ENCODE data around the gene RASA1. TPM values are rescaled to one million over a fixed set of nuclear protein-coding genes. Genes with fewer than 3 reads are reported as not detected.

RASA1 gene
- total and polyA plus RNA-seq, 10 donors = 13.4 to 54.0 (median 36.6) TPM

- WGBS, 5 donors = 86 to 94% (median 91%) methylated on average over 6 of the region's 6 CpGs
- intact Hi-C loops (cut with DNase I; ENCODE audit: low total_unique reads) = no loop called here
Measured at GRCh38 chr5:87329114-87329513, 61.4 kb downstream of the RASA1 start.

GRCh38 chr5:87339986-87340385 lies 72.3 kb downstream of the RASA1 start:
- intact Hi-C loops (cut with DNase I; ENCODE audit: low total_unique reads) = no loop called here
- Histone ChIP-seq H3K36me3 (peaks cover 0 to 80% (median 23%) of the 10 kb centered on the region in 6 donors), H3K27ac (peak overlapping the region; percentile 16 to 87 (median 76)), H3K4me1 (peaks cover 0 to 30% (median 21%) of the 10 kb centered on the region in 6 donors), H3K27me3 (replicated peaks in 1 of 7) (no peaks in the 10 kb centered on the region), H3K9me3 (peaks cover 0 to 6% (median 0%) of the 10 kb centered on the region in 8 donors), H3K4me3 (no peak overlapping the region)
- TF ChIP-seq POLR2AphosphoS5 (IDR thresholded peaks at IDR 0.05) (no peak), POLR2A (IDR thresholded peaks at IDR 0.05) (no peak)
- TF ChIP-seq, protein P1, sequence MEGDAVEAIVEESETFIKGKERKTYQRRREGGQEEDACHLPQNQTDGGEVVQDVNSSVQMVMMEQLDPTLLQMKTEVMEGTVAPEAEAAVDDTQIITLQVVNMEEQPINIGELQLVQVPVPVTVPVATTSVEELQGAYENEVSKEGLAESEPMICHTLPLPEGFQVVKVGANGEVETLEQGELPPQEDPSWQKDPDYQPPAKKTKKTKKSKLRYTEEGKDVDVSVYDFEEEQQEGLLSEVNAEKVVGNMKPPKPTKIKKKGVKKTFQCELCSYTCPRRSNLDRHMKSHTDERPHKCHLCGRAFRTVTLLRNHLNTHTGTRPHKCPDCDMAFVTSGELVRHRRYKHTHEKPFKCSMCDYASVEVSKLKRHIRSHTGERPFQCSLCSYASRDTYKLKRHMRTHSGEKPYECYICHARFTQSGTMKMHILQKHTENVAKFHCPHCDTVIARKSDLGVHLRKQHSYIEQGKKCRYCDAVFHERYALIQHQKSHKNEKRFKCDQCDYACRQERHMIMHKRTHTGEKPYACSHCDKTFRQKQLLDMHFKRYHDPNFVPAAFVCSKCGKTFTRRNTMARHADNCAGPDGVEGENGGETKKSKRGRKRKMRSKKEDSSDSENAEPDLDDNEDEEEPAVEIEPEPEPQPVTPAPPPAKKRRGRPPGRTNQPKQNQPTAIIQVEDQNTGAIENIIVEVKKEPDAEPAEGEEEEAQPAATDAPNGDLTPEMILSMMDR (IDR thresholded peaks at IDR 0.05 in 8 of 11, conservative IDR thresholded peaks at IDR 0.05 in 3 of 11) = no peak
- DNase-seq = no peak

More at GRCh38 chr5:87329114-87329513, 61.4 kb downstream of the RASA1 start:
- TF ChIP-seq POLR2AphosphoS5 (IDR thresholded peaks at IDR 0.05) = no peak
- TF ChIP-seq, protein P1 (IDR thresholded peaks at IDR 0.05 in 8 of 11, conservative IDR thresholded peaks at IDR 0.05 in 3 of 11) = no peak
- no peak for TF ChIP-seq POLR2A (IDR thresholded peaks at IDR 0.05)
- Histone ChIP-seq H3K27me3 (replicated peaks in 1 of 7) (no peaks in the 10 kb centered on the region), H3K4me3 (no peak overlapping the region), H3K9me3 (no peaks in the 10 kb centered on the region), H3K4me1 (peaks cover 0 to 46% (median 10%) of the 10 kb centered on the region in 6 donors), H3K36me3 (peaks cover 0 to 30% (median 13%) of the 10 kb centered on the region in 6 donors), H3K27ac (no peak overlapping the region)
- no peak for DNase-seq

DNA sequence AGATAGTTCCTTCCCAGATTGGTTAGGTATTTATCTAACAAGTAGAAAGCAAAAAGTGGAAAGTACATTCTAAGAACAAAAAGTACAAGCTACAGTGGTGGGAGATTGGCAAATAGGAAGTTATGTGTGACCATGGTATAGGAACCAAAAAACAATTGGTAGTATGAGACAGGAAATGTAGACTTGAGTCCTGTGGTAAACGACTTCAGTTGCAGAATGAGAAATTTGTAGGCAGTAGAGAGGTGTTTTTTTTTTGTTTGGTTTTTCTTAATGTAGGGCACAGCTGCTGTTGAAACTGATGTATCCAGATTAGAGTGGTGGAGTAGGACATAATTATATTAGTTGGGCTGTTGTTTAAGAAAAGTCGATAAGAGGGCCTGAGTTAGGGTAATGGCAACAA lies 73.0 kb downstream of the RASA1 start:
- Histone ChIP-seq H3K4me1 (peaks cover 0 to 32% (median 21%) of the 10 kb centered on the region in 6 donors), H3K4me3 (peak overlapping the region in 1 of 8 donors; percentile 28), H3K27ac (peak overlapping the region; percentile 45 to 87 (median 76)), H3K36me3 (peaks cover 0 to 75% (median 23%) of the 10 kb centered on the region in 6 donors), H3K27me3 (replicated peaks in 1 of 7) (no peaks in the 10 kb centered on the region), H3K9me3 (peaks cover 0 to 6% (median 0%) of the 10 kb centered on the region in 8 donors)
- WGBS, 5 donors = 14 to 31% (median 20%) methylated on average over 2 of the region's 2 CpGs
- intact Hi-C loops (cut with DNase I; ENCODE audit: low total_unique reads) = no loop called here
- TF ChIP-seq, protein P1 (IDR thresholded peaks at IDR 0.05 in 8 of 11, conservative IDR thresholded peaks at IDR 0.05 in 3 of 11) = no peak
- TF ChIP-seq POLR2A (IDR thresholded peaks at IDR 0.05) = peak in 1 of 3 donors; percentile 10
- peak in 1 of 3 donors; percentile 37 for TF ChIP-seq POLR2AphosphoS5 (IDR thresholded peaks at IDR 0.05)
- DNase-seq = no peak

GRCh38 chr5:87347272-87347671 lies 79.6 kb downstream of the RASA1 start:
- H3K27ac ChIP-seq = no peak overlapping the region
- WGBS, 5 donors = 56 to 69% (median 62%) methylated on average over 1 of the region's 1 CpG
- H3K9me3 ChIP-seq = peaks cover 0 to 6% (median 0%) of the 10 kb centered on the region in 8 donors
- DNase-seq = no peak
- no peaks in the 10 kb centered on the region for H3K27me3 ChIP-seq (replicated peaks in 1 of 7)
- intact Hi-C loops (cut with DNase I; ENCODE audit: low total_unique reads) = no loop called here
- H3K4me1 ChIP-seq = peaks cover 0 to 38% (median 13%) of the 10 kb centered on the region in 6 donors
- peaks cover 0 to 59% (median 11%) of the 10 kb centered on the region in 6 donors for H3K36me3 ChIP-seq
- TF ChIP-seq POLR2AphosphoS5 (IDR thresholded peaks at IDR 0.05) (no peak), POLR2A (IDR thresholded peaks at IDR 0.05) (no peak)
- TF ChIP-seq, protein P1 (IDR thresholded peaks at IDR 0.05 in 8 of 11, conservative IDR thresholded peaks at IDR 0.05 in 3 of 11) = no peak
- H3K4me3 ChIP-seq = no peak overlapping the region

Measured in spleen (tissue), 11 donors.